BJ (cell line): ENCODE results near the gene TALDO1. TPM values are rescaled to one million over a fixed set of nuclear protein-coding genes. Genes with fewer than 3 reads are reported as not detected.

ENCODE experiments used
- CTCF ChIA-PET: fragments of 350-600 bp; formaldehyde crosslinking; extraction: SDS; loops from one replicate; lab custom pipeline; 2021; ENCODE audit warnings: antibody characterized with exemption, inconsistent platforms; lab: Yijun Ruan, JAX
- POLR2A ChIA-PET: fragments of 300-600 bp; sonication (Branson Sonifier 250); formaldehyde crosslinking; extraction: SDS; loops from one replicate; lab custom pipeline; 2021; ENCODE audit warnings: antibody characterized with exemption; lab: Charles Lee
- DNase-seq: peaks from one replicate; pipeline ENCODE4 v3.0.0-alpha.2; 2011; ENCODE audit warnings: low read depth
- H3K27me3 ChIP-seq: 2 replicates; pipeline ENCODE4 v1.6.0; 2011; ENCODE audit warnings: low read length; ENCODE audit not compliant: control insufficient read depth, insufficient read depth
- H3K36me3 ChIP-seq: 2 replicates; pipeline ENCODE4 v1.5.1; 2011; ENCODE audit warnings: low read length; ENCODE audit not compliant: control insufficient read depth, insufficient read depth
- H3K4me3 ChIP-seq: 2 replicates; pipeline ENCODE4 v1.5.1; 2011; ENCODE audit warnings: low read depth, mild to moderate bottlenecking, control low read depth, low read length
- CTCF ChIP-seq: IDR thresholded peaks from 2 replicates; pipeline ENCODE4 v1.5.1; 2011; ENCODE audit warnings: low read depth, mild to moderate bottlenecking, control low read depth, inconsistent platforms, low read length, moderate library complexity; ENCODE audit not compliant: insufficient read depth
- polyA plus RNA-seq: library from polyadenylated mRNA; depleted of rRNA; stranded (reverse); fragments of >200 nt; gene quantifications from 2 replicates; pipeline ENCODE4 v1.2.3, GENCODE V29; 2011

Gene TALDO1
- polyA plus RNA-seq, 1 experiment = 278 TPM

DNA sequence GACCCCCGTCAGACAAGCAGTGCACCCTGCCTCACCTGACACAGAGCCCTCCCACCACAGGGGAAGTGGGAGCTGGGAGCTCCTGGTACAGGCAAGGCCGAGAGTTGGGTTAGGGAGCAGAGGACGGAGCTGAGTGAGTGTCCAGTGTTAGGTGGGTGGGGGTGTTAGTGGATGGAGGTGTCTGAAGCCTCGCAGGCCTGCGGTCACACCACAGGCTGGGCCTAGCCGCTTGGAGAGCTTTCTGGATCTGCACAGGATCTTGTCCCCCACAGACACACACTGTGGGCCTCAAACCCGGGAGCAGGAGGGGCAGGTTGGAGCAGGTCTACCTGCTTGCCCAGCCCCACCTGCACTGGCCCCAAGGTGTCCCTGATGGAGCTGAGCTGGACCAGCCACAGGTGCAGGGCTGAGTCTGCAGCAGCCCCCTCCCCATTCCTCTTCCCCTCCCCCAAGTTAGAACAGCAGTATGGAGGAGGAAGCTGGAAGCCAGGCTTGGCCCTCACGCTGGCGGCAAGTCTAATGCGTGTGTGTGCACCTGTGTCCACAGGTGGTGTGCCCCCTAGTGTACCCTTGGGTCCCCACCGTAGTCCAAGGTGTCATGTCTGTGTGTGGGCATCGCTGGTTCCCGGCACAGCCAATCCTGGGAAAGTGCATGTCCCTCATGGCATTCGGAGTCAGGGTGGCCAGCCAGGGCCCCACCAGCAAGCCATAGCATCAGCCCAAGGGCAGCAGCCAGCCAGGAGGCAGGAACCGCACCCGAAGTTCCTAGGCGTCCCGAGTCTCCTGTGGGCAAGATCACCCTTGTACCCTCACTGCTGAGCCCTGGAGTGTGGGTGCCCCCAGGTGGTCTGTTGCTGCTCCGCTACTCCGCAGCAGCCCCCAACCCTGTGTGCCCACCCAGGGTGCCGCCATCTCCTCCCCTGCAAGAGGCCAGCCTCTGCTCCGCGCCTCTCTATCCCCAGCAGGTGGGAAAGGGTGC, 32.0 kb downstream of the TALDO1 start:
- no peak for DNase-seq
- CTCF ChIA-PET = interaction anchor here (1.2 kb wide), 1 partner anchor 16 kb away, joined by 4 read pairs; no protein-coding TSS in a partner anchor
- peaks cover 9% of the 10 kb centered on the region for H3K36me3 ChIP-seq
- TF ChIP-seq CTCF = no peak
- POLR2A ChIA-PET = interaction anchor here (0.5 kb wide), 1 partner anchor 571 kb away, joined by 21 read pairs; no protein-coding TSS in a partner anchor
- H3K4me3 ChIP-seq = no peak overlapping the region
- H3K27me3 ChIP-seq = no peaks in the 10 kb centered on the region

- ChIA-PET CTCF (no interaction called here), POLR2A (no interaction called here)
- DNase-seq = no peak
- no peak overlapping the region for H3K4me3 ChIP-seq
- TF ChIP-seq CTCF = no peak
- H3K27me3 ChIP-seq = no peaks in the 10 kb centered on the region
- peaks cover 9% of the 10 kb centered on the region for H3K36me3 ChIP-seq
These were observed 32.8 kb downstream of the TALDO1 start for GRCh38 chr11:779955-780532.

- CTCF ChIA-PET = interaction anchor here (0.6 to 2.3 kb wide), 8 partner anchors 11 to 54 kb away, joined by 3 to 9 read pairs (median 6); partner anchors contain the start of gene PIDD1
- Histone ChIP-seq H3K27me3 (no peaks in the 10 kb centered on the region), H3K4me3 (no peak overlapping the region), H3K36me3 (peaks cover 9% of the 10 kb centered on the region)
- no peak for DNase-seq
- no peak for TF ChIP-seq CTCF
- POLR2A ChIA-PET = no interaction called here
These were observed 35.3 kb downstream of the TALDO1 start for GRCh38 chr11:782264-783174.

DNA sequence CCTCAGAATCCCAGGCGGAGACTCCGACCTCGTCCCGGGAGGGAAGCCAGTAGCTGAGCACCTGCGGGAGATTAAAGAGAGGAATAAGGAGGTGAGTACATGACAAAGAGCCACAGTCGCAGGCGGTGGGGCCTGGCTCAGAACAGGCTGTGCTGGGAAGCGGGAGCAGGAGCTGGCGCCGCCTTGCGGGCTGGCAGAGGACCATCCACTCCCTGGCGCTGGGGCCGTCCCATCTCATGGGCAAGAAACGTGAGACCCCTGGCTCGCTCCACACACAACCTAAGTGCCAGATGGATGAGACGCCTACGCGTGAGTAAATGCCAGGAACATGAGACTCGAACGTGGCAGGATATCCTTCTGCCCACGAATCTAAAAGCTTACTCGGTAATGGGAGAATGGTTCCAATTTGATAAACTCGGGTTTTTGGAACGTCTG, 36.3 kb downstream of the TALDO1 start:
- ChIA-PET CTCF (interaction anchor here (0.6 to 2.3 kb wide), 9 partner anchors 10 to 285 kb away, joined by 3 to 9 read pairs (median 6); partner anchors contain the start of gene PIDD1), POLR2A (no interaction called here)
- Histone ChIP-seq H3K4me3 (no peak overlapping the region), H3K36me3 (peaks cover 9% of the 10 kb centered on the region), H3K27me3 (no peaks in the 10 kb centered on the region)
- DNase-seq = no peak
- peak; percentile 90 for TF ChIP-seq CTCF
